Colonic mucosa (tissue), 4 donors: ENCODE measurements around the gene RNH1. TPM values are rescaled to one million over a fixed set of nuclear protein-coding genes. Genes with fewer than 3 reads are reported as not detected.
A peak's percentile ranks its signal among the peaks of the same experiment; 100 is the strongest.
"Not testable (repeated sequence)": the region's sequence is repeated elsewhere in the genome, so short reads cannot be mapped to it uniquely, and the experiment has no call there.

ENCODE experiments used
- DNase-seq: peaks from one replicate; pipeline ENCODE4 v3.0.0-alpha.2; 2020
- H3K27ac ChIP-seq: fragments of 200-600 bp; one replicate; pipeline ENCODE4 v1.8.0; 2021
- H3K27me3 ChIP-seq: fragments of 200-600 bp; one replicate; pipeline ENCODE4 v1.8.0; 2021
- H3K36me3 ChIP-seq: fragments of 200-600 bp; one replicate; pipeline ENCODE4 v1.8.0; 2021
- H3K4me1 ChIP-seq: fragments of 200-600 bp; one replicate; pipeline ENCODE4 v1.8.0; 2021; ENCODE audit warnings: mild to moderate bottlenecking
- H3K4me3 ChIP-seq: fragments of 200-600 bp; one replicate; pipeline ENCODE4 v1.8.0; 2021
- H3K9ac ChIP-seq, 2 donors: one replicate each; pipeline ENCODE4 v1.7.0; 2013; ENCODE audit warnings: control low read depth in 2 of 2, low read depth in 2 of 2, low read length in 2 of 2
- H3K9me3 ChIP-seq: fragments of 200-600 bp; one replicate; pipeline ENCODE4 v1.8.0; 2021
- CTCF ChIP-seq: fragments of 200-600 bp; IDR thresholded peaks from one replicate; pipeline ENCODE4 v1.8.0; 2022; ENCODE audit warnings: antibody characterized with exemption, mild to moderate bottlenecking
- intact Hi-C: fragments of 100-400 bp; cut with DNase I; formaldehyde crosslinking; loops from one replicate; pipeline ENCODE4 v1.14.1; 2022
- total RNA-seq, 2 donors: library from RNA; stranded (reverse); fragmentation: NEBNext Ultra II Directional in 1 of 2; extraction: Animal tissue kit (Norgen Biotek cat#: 25700) in 1 of 2; gene quantifications; one replicate each; pipeline ENCODE4 v1.2.1, GENCODE V29; 2021
- donor health status: healthy.
- donor health status: DM: no; HTN: no; CAD: no.
- donor health status: DM: no; HTN: no; CAD: no.

RNH1 gene
- total RNA-seq, 2 donors from 2014 or later = 106 to 140 TPM

- Histone ChIP-seq H3K4me1 (no peaks in the 10 kb centered on the region), H3K36me3 (no peaks in the 10 kb centered on the region), H3K4me3 (no peak overlapping the region), H3K9ac (no peak overlapping the region), H3K27me3 (no peaks in the 10 kb centered on the region), H3K9me3 (no peaks in the 10 kb centered on the region), H3K27ac (no peak overlapping the region)
- TF ChIP-seq CTCF = no peak
- DNase-seq = no peak
- intact Hi-C loops = no loop called here
Observed at GRCh38 chr11:520428-521176, 13.6 kb upstream of the RNH1 start.

GRCh38 chr11:518463-519202 lies 11.6 kb upstream of the RNH1 start:
- Histone ChIP-seq H3K9ac (no peak overlapping the region), H3K4me3 (no peak overlapping the region), H3K4me1 (no peaks in the 10 kb centered on the region), H3K27me3 (no peaks in the 10 kb centered on the region), H3K27ac (peak overlapping the region; percentile 75), H3K36me3 (no peaks in the 10 kb centered on the region), H3K9me3 (no peaks in the 10 kb centered on the region)
- TF ChIP-seq CTCF = peak; percentile 100
- intact Hi-C loops = no loop called here
- DNase-seq = peak; percentile 95

- H3K4me1 ChIP-seq, intact Hi-C loops, H3K27ac ChIP-seq, H3K27me3 ChIP-seq, DNase-seq, H3K36me3 ChIP-seq, H3K9me3 ChIP-seq, H3K4me3 ChIP-seq, H3K9ac ChIP-seq: not testable (repeated sequence)
Observed at GRCh38 chr11:516918-517685, 10.1 kb upstream of the RNH1 start.

DNA sequence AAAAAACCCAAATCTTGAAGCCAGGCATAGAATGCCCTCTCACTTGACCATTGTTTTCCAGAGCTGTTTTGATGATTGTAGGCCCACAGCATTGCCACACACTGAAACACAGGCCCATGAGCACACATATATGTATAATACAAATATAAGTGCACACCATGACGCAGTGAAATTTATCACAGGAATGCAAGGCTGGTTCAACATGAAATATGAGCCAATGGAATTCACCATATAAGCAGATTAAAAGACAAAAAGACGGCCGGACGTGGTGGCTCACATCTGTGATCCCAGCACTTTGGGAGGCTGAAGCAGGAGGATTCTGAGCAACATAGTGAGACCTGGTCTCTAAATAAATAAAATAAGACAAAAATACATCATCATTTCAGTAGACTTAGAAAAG lies 9.4 kb upstream of the RNH1 start:
- Histone ChIP-seq H3K27ac (no peak overlapping the region), H3K4me1 (no peaks in the 10 kb centered on the region), H3K9me3 (no peaks in the 10 kb centered on the region), H3K36me3 (no peaks in the 10 kb centered on the region), H3K27me3 (no peaks in the 10 kb centered on the region), H3K4me3 (no peak overlapping the region), H3K9ac (no peak overlapping the region)
- DNase-seq = no peak
- intact Hi-C loops = no loop called here
- no peak for TF ChIP-seq CTCF

DNA sequence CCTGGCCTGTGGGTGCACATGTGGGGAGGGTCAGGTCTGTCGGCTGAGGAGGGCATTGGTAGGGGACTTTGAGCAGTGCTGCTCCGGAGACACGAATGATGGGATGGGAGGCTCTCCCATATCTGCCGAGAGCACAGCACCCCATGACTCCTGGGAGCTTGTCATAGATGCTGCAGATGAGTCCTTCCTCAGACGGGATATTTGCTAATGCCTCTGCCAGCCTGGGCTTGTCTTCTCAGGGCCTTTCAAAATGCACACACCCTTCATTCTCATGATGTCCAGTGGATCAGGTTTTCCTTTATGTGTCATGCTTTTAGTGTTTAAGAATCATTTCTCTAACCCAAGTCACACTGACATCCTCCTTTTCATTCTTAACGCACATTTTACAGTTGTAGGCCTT lies 8.1 kb upstream of the RNH1 start:
- Histone ChIP-seq H3K9me3 (no peaks in the 10 kb centered on the region), H3K4me1 (no peaks in the 10 kb centered on the region), H3K4me3 (no peak overlapping the region), H3K36me3 (no peaks in the 10 kb centered on the region), H3K27me3 (no peaks in the 10 kb centered on the region), H3K27ac (no peak overlapping the region), H3K9ac (no peak overlapping the region)
- no peak for TF ChIP-seq CTCF
- intact Hi-C loops = no loop called here
- no peak for DNase-seq
